HEK293T (cell line): ENCODE results near the gene ATG101.

ENCODE experiments used
- CTCF ChIA-PET: fragments of 350-600 bp; formaldehyde crosslinking; extraction: SDS; loops from one replicate; lab custom pipeline; 2021; ENCODE audit warnings: antibody characterized with exemption, inconsistent platforms; lab: Yijun Ruan, JAX
- POLR2A ChIA-PET: fragments of 350-600 bp; formaldehyde crosslinking; extraction: SDS; loops from one replicate; lab custom pipeline; 2020; ENCODE audit warnings: antibody characterized with exemption, inconsistent platforms; lab: Yijun Ruan, JAX
- DNase-seq: peaks from one replicate; pipeline ENCODE4 v3.0.0; 2012; ENCODE audit warnings: mixed read lengths; ENCODE audit errors: extremely low spot score
- ARNT ChIP-seq: fragments of 450-650 bp; IDR thresholded peaks from 2 replicates; pipeline ENCODE4 v1.6.1; 2017; ENCODE audit warnings: mild to moderate bottlenecking
- BHLHE40 ChIP-seq: fragments of 450-650 bp; IDR thresholded peaks from 2 replicates; pipeline ENCODE4 v1.6.1; 2016; ENCODE audit warnings: mild to moderate bottlenecking, moderate library complexity, borderline replicate concordance
- CTBP1 ChIP-seq: fragments of 450-650 bp; IDR thresholded peaks from 2 replicates; pipeline ENCODE4 v1.6.1; 2016; ENCODE audit warnings: borderline replicate concordance
- ELF4 ChIP-seq: fragments of 450-650 bp; IDR thresholded peaks from 2 replicates; pipeline ENCODE4 v1.6.1; 2017; ENCODE audit warnings: antibody characterized with exemption
- FOXA1 ChIP-seq: fragments of 450-650 bp; IDR thresholded peaks from 2 replicates; pipeline ENCODE4 v1.6.1; 2016; ENCODE audit warnings: mild to moderate bottlenecking
- FOXK2 ChIP-seq: fragments of 450-650 bp; IDR thresholded peaks from 2 replicates; pipeline ENCODE4 v1.6.1; 2016; ENCODE audit warnings: mild to moderate bottlenecking
- FOXM1 ChIP-seq: fragments of 450-650 bp; IDR thresholded peaks from 2 replicates; pipeline ENCODE4 v1.6.1; 2017; ENCODE audit warnings: mild to moderate bottlenecking, borderline replicate concordance
- HDGF ChIP-seq: fragments of 450-650 bp; IDR thresholded peaks from 2 replicates; pipeline ENCODE4 v1.6.1; 2017; ENCODE audit warnings: antibody characterized with exemption, borderline replicate concordance
- L3MBTL2 ChIP-seq: fragments of 450-650 bp; conservative IDR thresholded peaks from 2 replicates; pipeline ENCODE4 v1.6.1; 2016; ENCODE audit warnings: mild to moderate bottlenecking
- LEF1 ChIP-seq: fragments of 450-650 bp; IDR thresholded peaks from 2 replicates; pipeline ENCODE4 v1.6.1; 2017; ENCODE audit warnings: mild to moderate bottlenecking, borderline replicate concordance
- NFRKB ChIP-seq: fragments of 450-650 bp; IDR thresholded peaks from 2 replicates; pipeline ENCODE4 v1.6.1; 2016; ENCODE audit warnings: mild to moderate bottlenecking, moderate library complexity
- PKNOX1 ChIP-seq: fragments of 450-650 bp; IDR thresholded peaks from 2 replicates; pipeline ENCODE4 v1.6.1; 2016
- SP1 ChIP-seq: fragments of 450-650 bp; IDR thresholded peaks from 2 replicates; pipeline ENCODE4 v1.6.1; 2017
- SUZ12 ChIP-seq: fragments of 450-650 bp; IDR thresholded peaks from 2 replicates; pipeline ENCODE4 v1.6.1; 2016; ENCODE audit warnings: mild to moderate bottlenecking
- TARDBP ChIP-seq: fragments of 450-650 bp; IDR thresholded peaks from 2 replicates; pipeline ENCODE4 v1.6.1; 2016
- ZNF384 ChIP-seq: fragments of 450-650 bp; IDR thresholded peaks from 2 replicates; pipeline ENCODE4 v1.6.1; 2016

ATG101 gene

DNA sequence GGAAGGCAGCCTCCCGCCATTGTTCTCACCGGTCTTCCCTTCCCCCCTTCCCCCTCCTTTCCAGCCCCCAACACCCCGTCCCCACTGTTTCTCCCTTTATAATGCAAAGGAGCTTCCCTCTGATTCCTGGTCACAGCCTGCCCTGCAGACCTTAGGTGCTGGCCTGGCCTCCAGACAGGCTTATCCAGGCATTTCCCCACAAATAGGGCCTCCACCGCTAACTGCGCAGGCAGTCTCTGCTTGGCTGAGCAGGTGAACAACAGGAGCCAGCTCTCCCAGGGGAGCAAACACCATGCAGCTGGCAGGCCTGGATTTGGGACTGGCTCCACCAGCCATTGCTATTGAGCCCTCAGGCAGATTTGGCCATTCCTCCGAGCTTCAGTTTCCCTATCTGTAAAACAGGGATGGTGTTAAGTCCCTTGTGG, 55.7 kb downstream of the ATG101 start:
- no peak for TF ChIP-seq ELF4
- TF ChIP-seq SUZ12: no peak
- TF ChIP-seq SP1: no peak
- no peak for TF ChIP-seq FOXA1
- ChIA-PET CTCF (interaction anchor here (0.6 kb wide), 1 partner anchor 383 kb away, joined by 4 read pairs; no protein-coding TSS in a partner anchor), POLR2A (no interaction called here)
- peak; percentile 2 for DNase-seq

DNA sequence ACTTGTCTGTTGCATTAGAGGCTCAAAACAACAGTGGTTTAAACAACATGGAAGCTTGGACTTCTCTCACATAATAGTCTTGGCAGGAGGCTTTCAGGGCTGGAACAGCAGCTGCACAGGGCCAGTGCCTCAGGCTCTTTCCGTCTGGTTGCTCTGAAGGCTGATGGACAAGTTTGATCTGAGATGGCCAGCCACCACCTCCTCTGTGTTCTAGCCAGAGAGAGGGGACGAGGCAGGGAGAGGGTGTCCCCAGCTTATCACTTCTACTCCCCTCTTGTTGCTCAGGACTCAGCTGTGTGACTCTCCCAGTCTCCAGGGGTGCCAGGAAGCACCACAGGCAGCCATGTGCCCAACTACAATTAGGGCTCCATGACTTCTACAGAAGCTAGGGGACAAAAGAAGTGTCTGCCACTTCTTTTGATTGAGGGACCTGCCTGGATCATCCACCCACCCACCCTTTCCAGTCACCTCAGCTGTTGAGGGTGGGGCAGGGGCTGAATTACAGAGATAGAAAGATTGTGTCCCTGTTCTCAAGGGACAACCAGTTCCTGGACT, 56.3 kb downstream of the ATG101 start:
- TF ChIP-seq SP1 (no peak), SUZ12 (no peak), FOXK2 (no peak), TARDBP (no peak), CTBP1 (no peak), ELF4 (no peak), LEF1 (no peak), L3MBTL2 (no peak), BHLHE40 (no peak), NFRKB (no peak), ARNT (no peak), FOXM1 (no peak), PKNOX1 (no peak), FOXA1 (no peak), HDGF (no peak), ZNF384 (no peak)
- peak; percentile 4 for DNase-seq
- CTCF ChIA-PET: no interaction called here
- POLR2A ChIA-PET: no interaction called here
